HG03060 (cell line): ENCODE data around the gene APOBEC3H.

ENCODE experiments used
- ATAC-seq: cut with Tn5 transposase; IDR thresholded peaks from one replicate; pipeline ENCODE4 v1.9.1; 2021; ENCODE audit warnings: low read depth, moderate number of reproducible peaks; ENCODE audit not compliant: unreplicated experiment

APOBEC3H gene

DNA sequence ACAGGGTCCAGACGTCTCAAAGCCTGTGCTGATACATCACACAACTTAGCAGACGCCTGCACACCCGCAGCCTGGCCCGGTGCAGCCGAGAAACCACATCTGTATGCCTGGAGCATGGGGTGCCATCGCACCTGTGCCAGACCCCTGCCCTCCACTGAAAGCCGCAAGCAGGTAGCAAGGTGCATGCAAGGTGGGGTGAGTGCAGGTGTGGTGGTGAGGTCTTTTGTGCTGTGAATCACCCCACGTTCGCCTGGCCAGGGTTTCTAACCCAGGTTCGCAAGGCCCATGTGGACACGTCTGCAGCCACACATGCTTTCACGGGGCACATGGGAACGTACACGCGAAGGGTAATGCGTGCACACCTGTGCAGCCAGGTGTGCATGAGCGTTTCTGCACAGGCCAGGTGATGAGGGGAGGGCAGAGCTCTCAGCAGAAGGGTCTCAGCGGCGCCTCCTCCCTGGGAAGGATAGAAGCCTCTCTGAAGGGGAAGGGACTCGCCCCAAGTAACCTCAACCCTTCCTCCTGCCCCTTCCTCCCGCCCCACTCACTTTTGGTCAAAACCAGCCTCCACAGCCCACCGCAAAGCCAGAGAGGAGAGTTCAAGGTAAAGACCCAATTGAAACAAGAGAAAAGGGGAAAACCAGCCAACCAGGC, 36.0 kb downstream of the APOBEC3H start:
- ATAC-seq, result no peak

DNA sequence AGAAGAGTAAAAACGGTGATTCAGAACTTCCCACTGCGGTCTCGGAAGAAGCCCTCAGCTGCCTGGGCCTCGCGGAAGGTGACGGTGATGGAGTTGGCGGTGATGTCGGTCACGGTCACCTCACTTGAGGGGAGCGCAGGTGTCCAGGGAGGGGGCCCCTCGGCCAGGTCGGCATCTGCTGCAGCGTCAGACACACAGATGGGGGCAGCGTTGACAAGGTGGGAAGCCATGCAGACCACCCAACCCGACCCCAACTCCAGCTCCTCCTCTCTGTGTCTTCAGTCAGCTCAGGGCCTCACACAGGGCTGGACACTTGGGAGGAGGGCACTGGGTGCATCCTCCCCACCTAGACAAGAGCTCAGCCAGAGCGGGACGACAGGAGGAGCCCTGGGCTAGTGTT, 36.8 kb downstream of the APOBEC3H start:
- ATAC-seq, result no peak

DNA sequence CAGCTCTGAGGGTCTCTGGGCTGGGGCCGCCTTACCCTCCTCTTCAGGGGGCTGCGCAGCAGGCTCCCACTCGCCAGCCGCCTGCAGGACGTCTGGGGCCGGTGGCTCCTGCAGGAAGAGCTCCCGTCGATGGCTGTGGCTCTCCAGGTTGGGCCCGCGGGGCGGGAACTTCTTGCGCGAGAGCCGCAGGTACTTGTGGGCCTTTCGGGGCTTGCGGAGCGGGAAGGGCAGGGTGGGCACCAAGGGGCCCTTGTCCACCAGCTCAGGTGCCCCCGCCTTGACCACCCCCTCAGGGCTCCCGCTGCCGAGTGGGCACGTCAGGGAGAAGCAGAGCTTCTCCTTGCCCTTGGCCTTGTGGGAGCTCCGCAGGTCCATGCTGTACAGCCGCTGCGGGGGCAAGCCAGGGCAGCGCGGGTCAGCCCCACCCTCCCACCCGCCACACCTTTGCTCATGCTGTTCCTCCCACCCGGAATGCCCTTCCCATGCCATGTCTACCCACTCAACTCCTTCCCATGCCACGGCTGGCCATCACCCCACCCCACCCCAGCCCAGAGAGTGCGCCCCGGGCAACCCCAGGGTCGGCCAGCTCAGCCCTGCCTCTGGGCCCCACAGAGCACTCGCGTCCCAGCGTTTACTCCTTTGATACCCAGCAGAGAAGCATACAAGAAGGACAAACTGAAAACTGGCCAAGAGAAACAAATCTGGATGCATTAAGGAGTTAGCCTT, 37.5 kb downstream of the APOBEC3H start:
- no peak for ATAC-seq

- ATAC-seq, result no peak
Observed at GRCh38 chr22:39135092-39135896, 38.2 kb downstream of the APOBEC3H start.

- ATAC-seq, result no peak
Observed at GRCh38 chr22:39136317-39136716, 39.3 kb downstream of the APOBEC3H start.

- ATAC-seq, result no peak
Observed at GRCh38 chr22:39138357-39138997, 41.4 kb downstream of the APOBEC3H start.

- ATAC-seq, result no peak
Observed at GRCh38 chr22:39139933-39140332, 42.9 kb downstream of the APOBEC3H start.

- no peak for ATAC-seq
Observed at GRCh38 chr22:39142088-39142680, 45.1 kb downstream of the APOBEC3H start.

- ATAC-seq, result no peak
Observed at GRCh38 chr22:39144101-39144767, 47.2 kb downstream of the APOBEC3H start.

- ATAC-seq, result no peak
Observed at GRCh38 chr22:39146256-39147101, 49.4 kb downstream of the APOBEC3H start.

- ATAC-seq, result no peak
Observed at GRCh38 chr22:39147335-39148025, 50.4 kb downstream of the APOBEC3H start.

DNA sequence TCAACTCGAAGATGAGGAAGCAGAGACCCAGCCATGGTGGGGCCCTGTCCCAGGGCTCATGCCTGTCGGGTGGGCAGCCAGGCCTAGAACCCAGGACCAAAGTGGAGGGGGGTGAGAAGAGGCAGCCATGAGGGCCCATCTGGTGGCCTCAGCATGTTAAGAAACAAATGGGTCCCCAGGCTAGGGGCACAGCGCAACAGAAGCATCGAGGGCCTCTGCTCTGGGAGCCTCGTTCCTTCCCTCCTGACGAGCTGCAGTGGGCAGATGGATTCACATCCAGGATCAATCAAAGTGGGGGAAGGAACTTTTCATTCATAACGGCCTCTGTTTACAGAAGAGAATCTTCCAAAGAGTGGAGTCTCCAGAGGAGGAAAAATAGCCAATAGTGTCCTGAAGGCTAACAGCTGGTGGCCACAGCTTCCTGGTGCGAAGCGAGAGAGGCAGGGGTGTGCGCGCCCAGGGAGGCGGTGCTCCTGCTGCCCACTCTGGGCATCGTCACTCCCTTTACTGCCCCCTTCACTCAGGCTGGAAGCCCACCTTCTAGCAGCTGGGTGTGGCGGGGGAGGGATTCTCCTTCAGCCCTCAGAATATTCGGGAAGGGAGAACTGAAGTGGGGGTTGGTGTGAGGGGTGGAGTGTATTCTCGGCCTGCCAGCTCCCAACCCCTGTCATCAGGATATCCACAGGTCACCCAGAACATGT, 51.1 kb downstream of the APOBEC3H start:
- ATAC-seq, result no peak

- no peak for ATAC-seq
Observed at GRCh38 chr22:39148727-39149535, 51.9 kb downstream of the APOBEC3H start.

GRCh38 chr22:39149915-39150847, 53.1 kb downstream of the APOBEC3H start:
- ATAC-seq, result no peak

DNA sequence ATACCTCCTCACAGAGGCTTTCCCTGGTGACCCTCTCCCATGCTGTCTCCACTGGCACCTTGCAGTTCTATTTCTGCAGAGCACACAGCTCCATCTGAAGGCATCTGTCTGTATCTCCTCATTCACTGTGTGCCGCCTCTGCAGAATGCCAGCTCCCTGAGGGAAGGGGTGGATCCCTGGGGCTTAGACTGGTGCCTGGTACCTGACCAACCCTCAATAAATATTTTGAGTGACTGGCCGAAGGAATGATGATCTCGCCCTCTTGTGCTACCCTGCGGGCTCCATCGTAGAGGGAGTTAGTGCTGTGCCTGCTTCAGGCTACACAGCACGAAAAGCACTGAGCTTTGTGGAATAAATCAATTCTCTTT, 53.8 kb downstream of the APOBEC3H start:
- ATAC-seq, result no peak

DNA sequence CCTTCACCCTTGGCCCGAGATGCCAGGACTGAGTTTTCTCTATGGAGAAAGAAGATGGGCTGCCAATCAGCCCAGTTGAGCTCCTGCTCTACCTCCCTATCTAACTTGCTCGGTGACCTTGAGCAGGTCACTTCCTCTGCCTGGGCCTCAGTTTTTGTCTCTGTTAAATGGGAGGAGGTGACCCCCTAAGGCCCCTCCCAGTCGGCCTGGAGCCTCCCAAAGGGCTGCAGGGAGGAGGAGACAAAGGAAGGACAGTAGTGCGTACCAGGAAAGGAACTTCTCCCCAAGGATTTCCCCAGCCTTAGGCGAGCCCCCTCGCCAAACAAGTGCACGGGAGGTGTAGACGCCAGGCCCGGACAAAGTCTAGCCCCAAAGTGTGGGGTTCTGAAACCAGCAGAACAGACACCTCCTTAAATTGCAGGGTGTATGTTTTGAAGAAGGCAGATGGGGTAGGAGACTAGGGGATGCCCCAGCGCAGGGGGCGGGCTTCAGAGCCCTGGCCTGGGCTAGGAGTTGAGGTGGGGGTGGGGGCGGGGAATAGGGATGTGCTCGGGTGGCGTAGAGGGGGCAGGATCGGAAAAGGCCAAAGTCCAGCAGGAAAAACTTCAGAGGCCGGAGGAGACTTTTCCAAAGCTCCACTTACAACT, 54.4 kb downstream of the APOBEC3H start:
- no peak for ATAC-seq
